HepG2 (cell line): Measurements from ENCODE around the gene TWIST2. TPM values are rescaled to one million over a fixed set of nuclear protein-coding genes. Genes with fewer than 3 reads are reported as not detected.

Experiments used
- ATAC-seq: fragments of 200-7000 bp; cut with Tn5 transposase; 3 replicates; pipeline ENCODE4 v1.9.1; 2020; ENCODE audit warnings: mild to moderate bottlenecking, moderate library complexity
- BruUV-seq: library from RNA; stranded (reverse); fragments of 400-500 nt; replicated peaks from 2 replicates; lab custom pipeline; 2021; lab: Mats Ljungman, UMichigan
- CTCF ChIA-PET: fragments of 300-600 bp; formaldehyde crosslinking; extraction: SDS; loops from one replicate; lab custom pipeline; 2021; ENCODE audit warnings: low total read pairs, inconsistent platforms, low intra/inter-chr PET ratio; lab: Yijun Ruan, JAX
- POLR2A ChIA-PET: fragments of 350-600 bp; sonication (Branson Sonifier 250); formaldehyde crosslinking; loops from one replicate; lab custom pipeline; 2020; ENCODE audit warnings: antibody characterized with exemption, inconsistent platforms; lab: Yijun Ruan, JAX
- DNase-seq: peaks from one replicate; pipeline ENCODE4 v3.0.0-alpha.2; 2015; ENCODE audit warnings: low spot score
- FAIRE-seq: peaks from 3 replicates; lab custom pipeline; 2011; peaks lifted over from hg19 to GRCh38; lab: Jason Lieb, UNC
- H2AFZ ChIP-seq: one replicate; pipeline ENCODE4 v1.6.1; 2011; ENCODE audit warnings: low read length, inconsistent platforms
- H3K27ac ChIP-seq: fragments of 300-600 bp; 3 replicates; pipeline ENCODE4 v1.8.0; 2011; ENCODE audit warnings: mixed run types, mild to moderate bottlenecking, mixed read lengths, low read length, inconsistent platforms; ENCODE audit not compliant: insufficient read depth; ENCODE audit errors: extremely low read length
- H3K27me3 ChIP-seq, 2 experiments: fragments of 200-600 bp in 1 of 2; 2 replicates in 1 of 2; 3 replicates in 1 of 2; pipeline versions ENCODE4 v1.6.0 to v1.8.0; 2011; ENCODE audit warnings: low read length in 2 of 2, mild to moderate bottlenecking in 2 of 2, moderate library complexity in 2 of 2, inconsistent platforms in 1 of 2; ENCODE audit not compliant: insufficient read depth in 2 of 2, control insufficient read depth in 1 of 2
- H3K36me3 ChIP-seq, 2 experiments: fragments of 200-600 bp in 1 of 2; replicated peaks in 1 of 2; 2 replicates in 1 of 2; 3 replicates in 1 of 2; pipeline versions ENCODE4 v1.5.1 to v1.8.0; 2011; ENCODE audit warnings: low read length in 2 of 2, inconsistent platforms in 1 of 2; ENCODE audit not compliant: insufficient read depth in 2 of 2, control insufficient read depth in 1 of 2
- H3K4me1 ChIP-seq: 2 replicates; pipeline ENCODE4 v1.5.1; 2012; ENCODE audit warnings: low read length, inconsistent platforms; ENCODE audit not compliant: insufficient read depth
- H3K4me2 ChIP-seq: 2 replicates; pipeline ENCODE4 v1.6.0; 2011; ENCODE audit warnings: low read depth, low read length, inconsistent platforms
- H3K4me3 ChIP-seq, 3 experiments: fragments of 200-600 bp in 1 of 3; sonication (generic), shearing (Covaris generic) in 1 of 3; replicated peaks in 1 of 3; 2 replicates each; pipeline ENCODE4 v1.5.1; 2011 to 2016; ENCODE audit warnings: low read length in 3 of 3, inconsistent platforms in 2 of 3, low read depth in 2 of 3, mild to moderate bottlenecking in 2 of 3, control low read depth in 1 of 3, mixed read lengths in 1 of 3; ENCODE audit not compliant: insufficient read depth in 1 of 3
- H3K79me2 ChIP-seq: one replicate; pipeline ENCODE4 v1.6.1; 2011; ENCODE audit warnings: low read length, inconsistent platforms; ENCODE audit not compliant: insufficient read depth
- H3K9ac ChIP-seq: 2 replicates; pipeline ENCODE4 v1.6.0; 2011; ENCODE audit warnings: mild to moderate bottlenecking, low read depth, low read length, inconsistent platforms; ENCODE audit not compliant: insufficient read depth
- H3K9me3 ChIP-seq: 2 replicates; pipeline ENCODE4 v1.5.1; 2012; ENCODE audit warnings: mild to moderate bottlenecking, low read length
- H4K20me1 ChIP-seq: 2 replicates; pipeline ENCODE4 v1.6.0; 2011; ENCODE audit warnings: inconsistent platforms, mild to moderate bottlenecking, low read length, moderate library complexity; ENCODE audit not compliant: insufficient read depth
- CCDC6 ChIP-seq: sonication (generic); formaldehyde crosslinking; IDR thresholded peaks from 2 replicates; pipeline ENCODE4 v1.8.1; 2022; ENCODE audit warnings: mild to moderate bottlenecking, missing genetic modification reagents, moderate library complexity
- FOXA1 ChIP-seq, 2 experiments: fragments of 450-650 bp in 1 of 2; sonication (generic) in 1 of 2; formaldehyde crosslinking in 1 of 2; IDR thresholded peaks; 2 replicates each; pipeline versions ENCODE4 v1.4.0 to v1.6.1; 2016 to 2020; ENCODE audit warnings: missing genetic modification reagents in 1 of 2
- GPN1 ChIP-seq: sonication (generic); formaldehyde crosslinking; IDR thresholded peaks from 2 replicates; pipeline ENCODE4 v1.5.1; 2020; ENCODE audit warnings: missing genetic modification reagents, borderline replicate concordance
- KLF16 ChIP-seq, 2 experiments: sonication (generic) in 1 of 2; formaldehyde crosslinking in 1 of 2; IDR thresholded peaks; 2 replicates each; pipeline versions ENCODE4 v1.6.1 to v1.8.0; 2016 to 2023; ENCODE audit warnings: missing genetic modification reagents in 2 of 2, missing compliant biosample characterization in 1 of 2
- KLF9 ChIP-seq: IDR thresholded peaks from 2 replicates; pipeline ENCODE4 v1.6.1; 2016; ENCODE audit warnings: low read depth
- MTF1 ChIP-seq: sonication (generic); formaldehyde crosslinking; IDR thresholded peaks from 2 replicates; pipeline ENCODE4 v1.5.0; 2020; ENCODE audit warnings: missing genetic modification reagents
- MZF1 ChIP-seq: sonication (generic); formaldehyde crosslinking; IDR thresholded peaks from 2 replicates; pipeline ENCODE4 v1.8.1; 2023; ENCODE audit warnings: mild to moderate bottlenecking, missing genetic modification reagents, borderline replicate concordance
- PRDM15 ChIP-seq: sonication (generic); formaldehyde crosslinking; IDR thresholded peaks from 2 replicates; pipeline ENCODE4 v1.4.0; 2020; ENCODE audit warnings: missing genetic modification reagents
- SYNCRIP ChIP-seq: fragments of 200-400 bp; formaldehyde crosslinking; IDR thresholded peaks from 2 replicates; pipeline ENCODE4 v1.6.1; 2018; ENCODE audit warnings: mild to moderate bottlenecking, low read depth, low read length; ENCODE audit not compliant: insufficient read depth
- TAF1 ChIP-seq: sonication (generic); formaldehyde crosslinking; IDR thresholded peaks from 2 replicates; pipeline ENCODE4 v1.4.0; 2020; ENCODE audit warnings: missing genetic modification reagents
- ZFP36 ChIP-seq: fragments of 150-350 bp; IDR thresholded peaks from 2 replicates; pipeline ENCODE4 v1.6.1; 2018; ENCODE audit warnings: borderline replicate concordance, low read length, low read depth; ENCODE audit not compliant: partially characterized antibody
- ZFP90 ChIP-seq: sonication (generic); formaldehyde crosslinking; IDR thresholded peaks from 2 replicates; pipeline ENCODE4 v1.8.0; 2022; ENCODE audit warnings: missing genetic modification reagents, mild to moderate bottlenecking, inconsistent platforms, borderline replicate concordance
- ZNF275 ChIP-seq: sonication (generic); formaldehyde crosslinking; IDR thresholded peaks from 2 replicates; pipeline ENCODE4 v1.8.0; 2022; ENCODE audit warnings: missing genetic modification reagents, mild to moderate bottlenecking, inconsistent platforms, borderline replicate concordance
- ZNF329 ChIP-seq: sonication (generic); formaldehyde crosslinking; IDR thresholded peaks from 2 replicates; pipeline ENCODE4 v1.9.0; 2021; ENCODE audit warnings: low read depth, mild to moderate bottlenecking, missing genetic modification reagents
- ZNF672 ChIP-seq: sonication (generic); formaldehyde crosslinking; IDR thresholded peaks from 2 replicates; pipeline ENCODE4 v1.8.1; 2022; ENCODE audit warnings: missing genetic modification reagents
- ZNF816 ChIP-seq: sonication (generic); formaldehyde crosslinking; IDR thresholded peaks from 2 replicates; pipeline ENCODE4 v1.8.0; 2022; ENCODE audit warnings: missing genetic modification reagents, mild to moderate bottlenecking, borderline replicate concordance
- ZSCAN29 ChIP-seq: sonication (generic); formaldehyde crosslinking; conservative IDR thresholded peaks from 2 replicates; pipeline ENCODE4 v1.4.0; 2020; ENCODE audit warnings: mild to moderate bottlenecking, missing genetic modification reagents
- WGBS: methylation state at CpG from one replicate; pipeline ENCODE4 v1.1.6; 2017; ENCODE audit warnings: low lambda C conversion rate; 5-methylcytosine and 5-hydroxymethylcytosine counted together
- in situ Hi-C: cut with HindIII; loops from 2 replicates; pipeline ENCODE4 v1.10.0; 2017; ENCODE audit warnings: low pct_unique_long_range_greater_than_20kb; ENCODE audit not compliant: extremely low pct_ligation_motif_present
- intact Hi-C: fragments of 100-400 bp; cut with micrococcal nuclease; formaldehyde crosslinking; loops from one replicate; pipeline ENCODE4 v1.10.0; 2022; ENCODE audit not compliant: unreplicated experiment
- polyA plus RNA-seq, 8 experiments: library from polyadenylated mRNA; depleted of rRNA in 3 of 8; stranded (reverse) in 7 of 8; unstranded in 1 of 8; fragments of >200 nt; fragmentation: Illumina TruSeq in 4 of 8; extraction: Trizol in 4 of 8; gene quantifications; 2 replicates each; pipeline versions ENCODE4 v1.2.1 to v1.2.3, GENCODE V29; 2011 to 2016; ENCODE audit warnings: low read depth in 4 of 8, missing spikeins in 1 of 8, mixed read lengths in 1 of 8; ENCODE audit not compliant: insufficient read depth in 1 of 8
- total RNA-seq, 5 experiments: library from RNA; depleted of rRNA; stranded (reverse); fragments of >200 nt; fragmentation: Illumina TruSeq; extraction: Trizol; gene quantifications; 2 replicates each; pipeline ENCODE4 v1.2.3, GENCODE V29; 2016; ENCODE audit warnings: low read depth in 1 of 5

Gene TWIST2
- total and polyA plus RNA-seq, 2 of the 13 experiments (the other 11 are each of a cell fraction or from before 2014, with no cell fraction given): 0.08 to 0.11 TPM

GRCh38 chr2:238930216-238930615, 82.3 kb downstream of the TWIST2 start (continued):
- TF ChIP-seq TAF1 (CRISPR knock-in tag) (no peak), ZSCAN29 (CRISPR knock-in tag) (no peak), ZNF672 (CRISPR knock-in tag) (no peak), CCDC6 (no peak), FOXA1 (IDR thresholded peaks at IDR 0.05) (no peak), FOXA1 (CRISPR knock-in tag; IDR thresholded peaks at IDR 0.05) (no peak), KLF9 (CRISPR knock-in tag) (no peak), SYNCRIP (no peak)

GRCh38 chr2:238936162-238937052, 88.5 kb downstream of the TWIST2 start:
- Histone ChIP-seq H3K4me1 (no peaks in the 10 kb centered on the region), H2AFZ (no peak overlapping the region), H3K27ac (no peak overlapping the region), H3K36me3 (no peaks in the 10 kb centered on the region), H3K9ac (no peak overlapping the region), H3K9me3 (peaks cover 10% of the 10 kb centered on the region), H4K20me1 (no peaks in the 10 kb centered on the region; the same call in 1 of the 2 replicates), H3K79me2 (no peaks in the 10 kb centered on the region), H3K27me3 (peaks cover 9 to 38% of the 10 kb centered on the region in 2 experiments; a peak in 4 of 5 replicates), H3K4me3 (no peak overlapping the region), H3K4me2 (no peak overlapping the region)
- CTCF ChIA-PET: no interaction called here
- intact Hi-C loops: no loop called here
- ATAC-seq: no peak
- no peak for FAIRE-seq
- BruUV-seq: no TSS peak
- in situ Hi-C loops: no loop called here
- WGBS: 43% methylated on average over 15 of the region's 15 CpGs
- DNase-seq: no peak
- POLR2A ChIA-PET: no interaction called here
- TF ChIP-seq ZFP90 (no peak), PRDM15 (no peak), KLF16 (CRISPR knock-in tag; IDR thresholded peaks at IDR 0.05) (no peak), ZNF329 (CRISPR knock-in tag) (no peak), ZNF816 (no peak), GPN1 (no peak), MZF1 (CRISPR knock-in tag) (no peak), ZFP36 (no peak), ZNF275 (CRISPR knock-in tag) (no peak), MTF1 (CRISPR knock-in tag) (no peak)
